ELR (cell line): Measurements from ENCODE around the gene EBF3.

ENCODE experiments used
- DNase-seq: peaks from one replicate; pipeline ENCODE4 v3.0.0-alpha.2; 2015; ENCODE audit warnings: low read depth

Gene EBF3

DNA sequence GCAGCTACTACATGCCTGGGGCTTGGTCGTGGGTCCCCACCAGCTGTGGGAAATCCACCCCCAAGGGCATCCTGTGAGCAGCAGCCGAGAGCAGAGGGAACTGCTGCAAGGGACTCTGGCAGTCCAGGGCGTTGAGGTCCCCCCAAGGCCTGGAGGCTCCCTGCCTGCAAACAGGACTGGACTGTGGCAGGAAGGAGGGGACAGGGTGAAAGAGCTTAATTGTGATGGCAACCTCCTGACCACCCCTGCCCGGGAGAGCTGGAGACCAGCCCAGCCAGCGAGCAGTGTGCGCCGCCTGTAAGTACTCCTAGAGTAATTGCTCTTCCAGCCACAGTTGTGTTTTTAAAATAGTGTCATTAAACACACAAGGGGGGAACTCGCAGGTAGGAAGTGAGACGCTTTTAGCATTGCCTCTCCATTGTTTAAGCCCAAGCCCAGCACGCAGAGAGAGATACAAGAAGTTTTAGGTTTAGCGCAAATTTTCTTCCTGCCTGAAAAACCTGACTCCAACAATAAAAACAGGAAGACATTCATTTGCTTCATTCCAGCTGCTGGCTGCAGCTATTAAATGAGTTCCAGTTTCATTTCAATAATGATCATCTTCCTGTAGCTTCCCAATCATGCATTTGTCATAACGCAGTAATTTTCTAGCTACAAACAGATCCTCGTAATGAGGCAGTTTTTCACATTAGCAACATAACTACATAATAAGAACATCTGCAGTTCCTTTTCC lies 111.1 kb downstream of the EBF3 start:
- DNase-seq, result no peak

- no peak for DNase-seq
Measured at GRCh38 chr10:129851941-129852640, 112.0 kb downstream of the EBF3 start.

- no peak for DNase-seq
Measured at GRCh38 chr10:129850790-129851189, 113.3 kb downstream of the EBF3 start.

DNA sequence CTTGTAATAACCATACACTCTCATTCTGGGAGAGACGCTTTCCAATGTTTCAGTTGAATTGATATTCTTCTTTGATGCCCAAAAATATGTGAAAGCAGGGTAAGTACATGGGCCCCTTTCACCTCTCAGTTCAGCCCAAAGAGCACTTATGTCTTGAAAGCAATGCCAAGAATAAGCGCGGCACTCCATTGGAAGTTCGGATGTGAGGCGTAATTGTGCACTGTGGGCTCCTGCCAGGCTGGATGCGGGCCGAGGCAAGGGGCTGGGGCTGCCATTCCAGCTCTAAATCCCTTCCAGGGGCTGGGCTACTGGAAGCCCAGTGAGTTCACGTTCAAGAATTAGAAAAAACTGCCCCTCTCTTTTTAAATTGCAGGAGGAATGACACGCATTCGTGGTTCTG lies 113.8 kb downstream of the EBF3 start:
- DNase-seq, result no peak

- no peak for DNase-seq
Measured at GRCh38 chr10:129849853-129850252, 114.2 kb downstream of the EBF3 start.

DNA sequence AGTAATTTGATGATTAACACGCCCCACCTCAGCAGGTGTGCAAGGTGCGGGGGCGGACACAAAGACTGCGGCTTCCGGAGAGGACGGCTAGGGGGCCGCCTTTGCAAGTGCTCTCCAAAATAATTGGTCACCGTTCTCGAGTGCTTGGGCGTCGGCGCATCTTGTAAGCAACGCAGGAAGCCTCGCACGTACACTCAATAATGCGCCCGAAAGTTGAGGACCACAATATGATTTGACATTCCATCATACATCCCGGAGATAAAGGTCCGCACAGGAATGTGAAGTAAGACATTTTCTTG lies 114.7 kb downstream of the EBF3 start:
- no peak for DNase-seq

- DNase-seq, result no peak
Measured at GRCh38 chr10:129848696-129849451, 115.2 kb downstream of the EBF3 start.

GRCh38 chr10:129847741-129848483 lies 116.2 kb downstream of the EBF3 start:
- no peak for DNase-seq

DNA sequence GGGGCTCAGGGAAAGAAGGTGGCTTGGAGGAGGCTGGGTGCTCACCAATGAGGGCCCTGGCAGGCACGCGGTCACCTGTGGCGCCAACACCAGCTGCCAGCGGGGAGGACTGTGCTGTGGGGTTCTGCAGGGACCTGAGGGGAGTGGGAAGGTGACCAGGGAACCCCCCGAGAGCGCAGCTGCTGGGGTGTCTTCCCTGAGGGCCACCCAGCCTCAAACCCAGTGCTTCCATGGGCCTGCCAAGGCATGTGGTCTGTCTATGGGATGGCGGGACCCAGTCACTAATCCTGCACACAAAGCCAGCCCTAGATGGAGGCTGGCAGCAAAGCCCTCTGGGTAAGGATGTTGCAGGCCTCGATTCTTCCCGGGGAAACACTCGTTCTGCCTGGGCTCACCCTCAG lies 117.1 kb downstream of the EBF3 start:
- DNase-seq, result no peak

GRCh38 chr10:129845111-129845753 lies 118.8 kb downstream of the EBF3 start:
- DNase-seq, result no peak

DNA sequence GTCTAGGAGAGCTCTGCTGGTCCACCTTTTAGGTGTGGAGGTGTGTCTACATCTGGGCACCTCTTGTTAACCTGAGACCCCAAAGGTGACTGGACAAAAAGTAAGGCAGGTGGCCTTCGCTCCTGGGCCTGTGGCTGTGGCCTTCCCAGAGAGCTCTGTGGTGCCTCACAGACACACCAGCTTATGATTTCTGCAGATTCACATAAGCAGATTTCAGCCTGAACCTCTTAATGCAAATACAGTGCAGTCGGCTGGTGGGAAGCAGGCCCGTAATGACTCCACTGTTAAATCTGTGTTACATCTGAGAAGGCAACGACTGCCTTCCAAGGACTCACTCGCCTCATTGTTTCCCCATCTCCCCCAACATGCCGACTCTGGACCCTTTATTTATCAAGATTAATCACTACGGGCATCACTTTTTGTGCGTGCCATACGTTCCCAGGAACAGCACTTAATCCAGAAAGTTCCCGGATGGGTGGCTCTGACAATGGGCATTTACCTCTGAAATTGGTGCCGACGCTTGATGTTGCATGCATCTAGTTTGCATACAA lies 119.8 kb downstream of the EBF3 start:
- no peak for DNase-seq

DNA sequence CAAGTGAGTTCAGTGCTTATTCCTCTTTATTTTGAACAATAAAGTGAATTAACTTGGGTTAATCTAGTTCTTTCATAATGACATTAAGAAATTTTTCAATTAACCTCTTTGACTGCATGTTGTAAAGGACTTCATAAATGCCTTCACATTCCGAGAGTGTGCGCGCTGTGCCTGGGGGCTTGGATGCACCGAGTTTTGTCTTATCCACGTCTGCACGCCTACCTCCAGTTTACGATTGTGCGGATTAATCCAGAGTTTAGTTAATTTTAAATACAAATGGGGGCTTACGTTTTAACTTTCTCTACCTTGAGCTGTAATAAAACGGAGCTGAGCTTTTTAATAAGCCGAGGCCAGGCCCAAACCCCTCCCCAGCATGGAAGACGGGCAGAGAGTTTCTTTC lies 120.4 kb downstream of the EBF3 start:
- no peak for DNase-seq

DNA sequence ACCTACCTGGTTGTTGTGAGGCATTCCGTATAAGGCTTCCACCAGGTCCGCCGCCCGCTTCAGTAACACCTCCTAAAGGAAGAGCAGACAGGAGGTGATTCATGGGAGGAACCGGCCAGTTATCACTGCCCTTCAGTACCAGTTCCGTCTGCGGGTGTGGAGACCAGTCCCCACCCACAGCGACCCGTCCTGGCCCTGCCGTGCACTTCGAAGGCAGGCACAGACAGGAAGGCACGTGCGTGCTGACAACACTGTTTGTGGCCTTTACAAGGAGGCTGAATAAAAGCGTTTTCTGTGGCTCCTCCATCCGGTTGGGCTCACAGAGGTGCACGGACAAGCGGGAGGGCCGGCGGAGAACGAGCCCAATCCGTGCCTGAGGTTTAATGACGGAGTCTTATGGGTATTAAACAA lies 120.9 kb downstream of the EBF3 start:
- no peak for DNase-seq

GRCh38 chr10:129842031-129842430 lies 122.0 kb downstream of the EBF3 start:
- no peak for DNase-seq

DNA sequence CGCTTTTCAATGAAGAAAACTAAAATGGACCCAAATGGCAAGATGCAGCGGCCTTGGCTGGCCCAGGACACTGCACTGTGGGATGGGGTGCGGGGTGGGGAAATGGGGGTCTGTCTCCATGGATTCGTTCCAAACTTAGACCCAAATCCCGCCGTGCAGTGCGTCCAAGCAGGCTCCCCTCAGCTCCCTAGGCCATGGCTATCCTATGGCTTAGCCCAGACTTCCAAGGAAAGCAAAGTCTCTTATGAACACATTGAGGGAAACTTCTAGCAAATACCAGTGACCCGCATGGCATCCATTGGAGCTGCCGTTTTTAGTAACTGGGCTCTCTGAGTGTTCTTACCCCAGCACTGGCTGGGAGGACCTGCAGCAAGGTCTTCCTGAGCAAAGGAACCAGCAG lies 122.5 kb downstream of the EBF3 start:
- no peak for DNase-seq

GRCh38 chr10:129841071-129841470 lies 123.0 kb downstream of the EBF3 start:
- DNase-seq, result no peak

DNA sequence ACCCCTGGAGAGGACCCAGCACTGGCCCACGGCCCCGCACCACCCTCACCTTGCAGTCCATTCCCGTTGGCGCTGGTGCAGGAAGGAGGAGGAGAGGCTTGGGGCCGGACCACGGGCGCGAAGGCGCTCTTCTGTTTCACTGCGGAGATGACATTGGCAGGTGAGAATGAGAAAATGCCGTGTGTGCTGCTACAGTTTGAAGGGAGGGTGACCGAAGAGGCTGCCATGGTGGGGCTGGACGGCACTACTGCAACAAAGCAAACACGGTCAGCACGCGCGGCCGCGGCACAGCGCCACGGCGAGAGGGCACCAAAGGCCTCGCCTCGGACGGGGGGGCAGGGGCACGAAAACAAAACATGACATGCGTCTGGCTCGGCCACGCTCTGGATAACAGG lies 123.9 kb downstream of the EBF3 start:
- no peak for DNase-seq

- no peak for DNase-seq
Measured at GRCh38 chr10:129839285-129840195, 124.5 kb downstream of the EBF3 start.

DNA sequence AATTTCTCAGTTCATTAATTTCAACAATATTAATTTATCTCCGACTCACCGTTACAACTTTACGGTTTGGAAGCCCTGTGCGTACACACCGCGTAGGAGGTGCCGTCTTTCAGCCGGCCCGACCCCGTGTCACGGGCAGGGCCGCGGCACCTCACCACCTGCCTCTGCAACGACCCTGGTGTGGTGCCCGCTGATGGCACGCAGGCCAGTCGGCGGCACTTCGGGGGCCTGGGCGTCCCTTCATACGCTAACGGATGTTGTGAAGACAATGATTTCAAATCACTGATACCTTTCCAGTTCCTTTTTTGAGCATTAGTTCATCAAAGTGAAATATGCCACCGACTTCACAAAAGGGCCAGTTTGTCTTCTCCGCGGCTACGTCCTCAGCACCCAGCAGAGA lies 125.3 kb downstream of the EBF3 start:
- no peak for DNase-seq

- DNase-seq, result no peak
Measured at GRCh38 chr10:129837909-129838582, 126.0 kb downstream of the EBF3 start.
